ENCODE measurements around the gene RNF167.

DNA sequence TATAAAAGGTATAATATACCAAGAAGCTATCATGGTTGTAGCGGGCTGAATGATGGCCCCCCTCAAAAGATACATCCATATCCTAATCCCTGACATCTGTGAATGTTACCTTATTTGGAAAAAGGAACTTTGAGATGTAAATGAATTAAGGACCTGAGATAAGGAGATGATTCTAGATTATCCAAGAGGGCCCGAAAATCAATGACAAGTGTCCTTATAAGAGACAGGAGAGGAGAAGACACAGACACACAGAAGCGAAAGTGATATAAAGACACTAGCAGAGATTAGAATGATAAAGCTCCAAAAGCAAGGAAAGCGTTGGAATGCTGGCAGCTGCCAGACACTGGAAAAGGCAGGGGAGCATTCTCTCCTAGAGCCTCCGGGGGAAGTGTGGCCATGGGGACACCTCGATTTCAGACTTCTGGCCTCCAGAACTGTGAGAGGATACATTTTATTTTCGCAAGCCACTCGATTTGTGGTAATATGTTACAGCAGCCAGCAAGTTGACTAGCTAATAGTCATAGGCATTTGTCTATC lies 20.5 kb upstream of the RNF167 start:
- TF ChIP-seq, protein P1, sequence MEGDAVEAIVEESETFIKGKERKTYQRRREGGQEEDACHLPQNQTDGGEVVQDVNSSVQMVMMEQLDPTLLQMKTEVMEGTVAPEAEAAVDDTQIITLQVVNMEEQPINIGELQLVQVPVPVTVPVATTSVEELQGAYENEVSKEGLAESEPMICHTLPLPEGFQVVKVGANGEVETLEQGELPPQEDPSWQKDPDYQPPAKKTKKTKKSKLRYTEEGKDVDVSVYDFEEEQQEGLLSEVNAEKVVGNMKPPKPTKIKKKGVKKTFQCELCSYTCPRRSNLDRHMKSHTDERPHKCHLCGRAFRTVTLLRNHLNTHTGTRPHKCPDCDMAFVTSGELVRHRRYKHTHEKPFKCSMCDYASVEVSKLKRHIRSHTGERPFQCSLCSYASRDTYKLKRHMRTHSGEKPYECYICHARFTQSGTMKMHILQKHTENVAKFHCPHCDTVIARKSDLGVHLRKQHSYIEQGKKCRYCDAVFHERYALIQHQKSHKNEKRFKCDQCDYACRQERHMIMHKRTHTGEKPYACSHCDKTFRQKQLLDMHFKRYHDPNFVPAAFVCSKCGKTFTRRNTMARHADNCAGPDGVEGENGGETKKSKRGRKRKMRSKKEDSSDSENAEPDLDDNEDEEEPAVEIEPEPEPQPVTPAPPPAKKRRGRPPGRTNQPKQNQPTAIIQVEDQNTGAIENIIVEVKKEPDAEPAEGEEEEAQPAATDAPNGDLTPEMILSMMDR (IDR thresholded peaks at IDR 0.05): no peak
- TF ChIP-seq POLR2A (IDR thresholded peaks at IDR 0.05): no peak

Data from lower leg skin (tissue), 3 donors.